Stimulated activated CD4-positive, alpha-beta T cell treated with anti-CD3 and anti-CD28 coated beads, TNF-alpha, amount 100 ng/mL, for 4 hours (primary cell): ENCODE measurements around the gene RCAN2.
"Not testable (repeated sequence)": the region's sequence is repeated elsewhere in the genome, so short reads cannot be mapped to it uniquely, and the experiment has no call there.

Experiments
- DNase-seq, 3 experiments: peaks; one replicate each; pipeline ENCODE4 v3.0.0-alpha.2; 2020; ENCODE audit warnings: low read depth in 3 of 3

RCAN2 gene

DNA sequence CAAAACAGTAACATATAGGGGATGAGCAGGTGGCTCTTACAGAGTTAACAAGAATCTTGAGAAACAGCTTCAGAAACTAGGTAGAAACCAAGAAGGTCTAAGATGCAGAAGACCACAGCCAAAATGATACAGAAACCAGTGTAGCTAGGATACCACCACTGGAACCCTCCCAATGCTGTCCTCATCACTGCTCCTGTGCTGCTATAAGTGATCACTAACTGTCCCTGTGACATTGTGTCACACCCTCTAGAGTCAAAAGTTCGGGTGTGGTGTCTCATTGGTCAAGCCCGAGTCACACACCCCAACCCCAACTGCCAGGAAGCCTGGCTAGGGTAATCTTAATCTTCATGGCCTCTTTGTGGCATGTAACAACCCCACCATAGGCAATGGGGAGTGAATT lies 153.1 kb downstream of the RCAN2 start:
- DNase-seq, result no peak

DNA sequence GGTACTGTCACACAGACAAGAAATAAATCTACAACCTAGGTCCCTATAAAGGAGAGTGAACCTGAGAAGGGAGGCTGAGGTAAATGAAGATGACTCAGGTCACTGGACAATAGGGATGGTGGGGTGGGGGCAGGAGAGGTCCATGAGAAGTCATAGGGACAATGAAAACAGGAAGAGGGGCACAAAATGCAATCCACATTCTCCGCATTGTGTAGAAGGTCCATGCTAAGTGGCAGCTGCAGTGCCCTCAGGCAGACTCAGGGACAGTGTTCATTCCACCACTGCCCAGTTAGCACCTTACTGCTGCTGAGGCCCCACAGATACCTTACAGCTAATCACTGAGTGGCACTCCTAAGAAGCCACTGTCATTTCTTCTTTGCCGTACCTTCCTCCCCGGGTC lies 156.8 kb downstream of the RCAN2 start:
- no peak for DNase-seq

DNA sequence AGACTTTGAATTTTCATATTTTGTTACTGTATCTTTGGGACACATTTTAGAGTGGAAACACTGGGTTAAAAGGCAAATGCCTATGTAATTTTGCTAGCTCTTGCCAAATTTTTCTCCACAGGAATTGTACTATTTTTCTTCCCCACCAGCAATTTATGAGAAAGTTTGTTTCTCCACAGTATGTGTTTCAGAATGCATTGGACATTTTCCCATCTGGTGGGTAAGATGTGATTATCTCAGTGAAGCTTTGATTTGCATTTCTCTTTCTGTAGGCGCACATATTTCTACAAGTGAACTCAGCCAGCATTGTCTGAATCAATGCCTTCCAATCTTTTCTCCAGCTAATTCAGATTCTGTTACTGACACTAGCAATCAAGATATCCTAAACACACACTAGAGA lies 157.8 kb downstream of the RCAN2 start:
- DNase-seq, result no peak

DNA sequence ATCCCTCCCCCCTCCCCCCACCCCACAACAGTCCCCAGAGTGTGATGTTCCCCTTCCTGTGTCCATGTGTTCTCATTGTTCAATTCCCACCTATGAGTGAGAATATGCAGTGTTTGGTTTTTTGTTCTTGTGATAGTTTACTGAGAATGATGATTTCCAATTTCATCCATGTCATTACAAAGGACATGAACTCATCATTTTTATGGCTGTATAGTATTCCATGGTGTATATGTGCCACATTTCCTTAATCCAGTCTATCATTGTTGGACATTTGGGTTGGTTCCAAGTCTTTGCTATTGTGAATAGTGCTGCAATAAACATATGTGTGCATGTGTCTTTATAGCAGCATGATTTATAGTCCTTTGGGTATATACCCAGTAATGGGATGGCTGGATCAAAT lies 158.8 kb downstream of the RCAN2 start:
- DNase-seq, result not testable (repeated sequence)

DNA sequence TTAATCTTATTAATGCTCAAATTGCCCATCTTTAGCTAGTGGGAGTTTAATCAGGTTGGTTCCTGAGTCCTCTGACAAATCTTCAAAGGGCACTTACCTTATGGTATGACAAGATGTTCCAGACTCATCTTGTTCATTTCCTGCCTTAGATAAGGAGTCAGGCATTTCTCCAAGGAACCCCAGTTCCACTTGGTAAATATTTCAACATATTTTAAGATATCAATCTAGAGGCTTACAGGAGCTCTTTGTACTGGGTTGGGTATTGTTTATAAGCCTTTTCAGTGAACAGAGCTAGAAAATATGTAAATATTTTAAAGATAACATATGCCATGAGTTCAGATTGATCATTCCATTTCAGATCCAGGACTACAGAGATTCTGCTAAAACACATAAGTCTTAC lies 159.8 kb downstream of the RCAN2 start:
- DNase-seq, result no peak

DNA sequence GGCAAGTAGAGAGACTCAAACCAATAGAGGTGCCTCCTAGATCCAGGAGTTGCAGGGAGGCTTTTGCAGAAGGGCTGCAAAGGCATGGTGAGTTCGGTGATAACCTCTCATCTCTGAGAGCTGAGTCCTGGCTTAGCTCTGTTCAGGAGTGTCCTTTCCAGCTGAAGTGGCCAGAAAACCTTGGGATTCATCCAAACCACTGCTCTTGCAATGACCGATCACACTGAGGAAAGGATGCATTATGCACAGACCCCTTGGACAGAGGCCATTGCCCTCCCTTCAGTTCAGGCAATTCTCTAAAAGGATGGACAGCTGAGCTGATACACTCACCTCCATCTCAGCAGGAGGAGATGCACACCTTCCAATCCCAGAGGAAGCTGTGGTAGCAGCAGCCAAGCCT lies 161.7 kb downstream of the RCAN2 start:
- DNase-seq, result no peak

DNA sequence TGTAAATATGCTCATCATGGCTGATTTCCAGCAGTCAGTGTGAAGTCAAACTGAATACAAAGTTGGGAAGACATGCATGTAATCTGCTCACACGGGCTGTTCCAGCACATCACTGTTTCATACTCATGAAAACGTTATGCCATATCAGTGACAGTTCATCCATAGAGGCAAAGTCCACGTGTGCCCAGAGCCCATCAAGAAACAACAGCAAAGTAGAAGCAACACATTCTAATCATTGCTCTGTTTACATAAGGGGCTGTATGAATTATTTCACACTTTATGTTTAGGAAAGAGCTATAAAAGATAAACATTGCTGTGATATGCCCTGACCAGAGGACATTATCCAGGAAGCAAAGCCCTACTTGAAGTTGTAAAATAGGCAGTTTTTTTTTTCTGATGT lies 163.5 kb downstream of the RCAN2 start:
- no peak for DNase-seq

DNA sequence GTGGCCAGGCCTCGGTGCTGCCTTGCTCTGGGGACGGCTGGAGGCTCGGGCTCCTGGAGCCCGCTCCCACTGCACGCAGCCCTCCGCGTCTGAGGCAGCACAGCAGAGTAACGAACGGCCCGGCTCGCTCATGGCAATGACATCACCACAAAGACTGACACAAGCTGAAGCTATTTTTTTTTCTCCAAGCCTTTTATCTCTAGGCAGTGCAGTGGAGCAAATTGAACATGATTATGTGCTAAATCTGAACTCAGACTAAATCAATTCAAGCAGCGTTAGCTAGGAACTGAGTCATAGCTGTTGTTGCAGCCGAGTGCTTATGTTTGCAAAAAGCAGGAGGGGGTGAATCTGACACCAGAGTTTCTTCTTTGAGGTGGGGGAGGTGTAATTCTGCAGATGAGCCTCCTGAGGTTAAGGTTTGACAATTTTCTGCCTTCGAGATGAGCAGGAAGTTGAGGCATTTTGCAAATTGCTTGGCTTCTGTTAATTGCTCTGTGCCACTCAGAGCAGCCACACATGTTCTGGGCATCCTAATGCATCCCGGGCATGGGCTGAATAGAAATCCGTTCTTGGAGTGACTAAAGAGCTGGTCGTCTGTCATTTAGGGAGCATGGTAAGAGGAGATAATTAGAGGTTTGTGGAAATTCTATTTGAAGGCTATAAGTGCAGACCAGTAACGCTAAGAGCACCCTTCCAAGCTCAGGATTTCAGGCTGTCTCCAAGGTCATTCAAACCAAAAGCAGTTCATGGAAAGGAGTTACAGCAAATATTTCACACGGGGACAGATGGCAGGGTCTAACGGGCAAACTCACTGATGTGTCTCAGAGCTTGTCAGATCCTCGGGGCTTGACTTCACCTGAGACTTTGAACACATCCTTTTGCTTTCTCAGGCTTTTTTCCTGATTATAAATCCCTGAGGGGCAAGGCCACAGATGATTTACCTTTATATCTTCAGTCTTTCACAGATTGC lies 165.4 kb downstream of the RCAN2 start:
- DNase-seq, result no peak

DNA sequence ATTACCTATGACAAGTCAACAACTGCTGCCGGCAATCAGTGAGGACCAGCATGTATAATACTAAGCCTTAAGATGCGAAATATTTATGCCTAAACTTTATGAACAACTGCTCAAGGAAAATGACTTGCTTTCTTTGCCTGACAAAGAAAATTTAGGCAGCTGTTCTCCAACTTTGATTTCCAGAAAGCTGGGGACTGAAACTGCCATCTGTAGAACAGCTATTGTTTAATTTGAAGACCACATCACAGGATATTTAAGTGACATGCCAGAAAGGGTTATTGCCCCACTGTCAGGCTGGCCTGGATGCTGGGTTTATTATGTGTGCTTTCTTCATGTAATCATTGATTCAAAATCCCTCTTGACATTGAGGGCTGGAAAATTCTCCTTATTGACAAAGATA lies 166.5 kb downstream of the RCAN2 start:
- no peak for DNase-seq

DNA sequence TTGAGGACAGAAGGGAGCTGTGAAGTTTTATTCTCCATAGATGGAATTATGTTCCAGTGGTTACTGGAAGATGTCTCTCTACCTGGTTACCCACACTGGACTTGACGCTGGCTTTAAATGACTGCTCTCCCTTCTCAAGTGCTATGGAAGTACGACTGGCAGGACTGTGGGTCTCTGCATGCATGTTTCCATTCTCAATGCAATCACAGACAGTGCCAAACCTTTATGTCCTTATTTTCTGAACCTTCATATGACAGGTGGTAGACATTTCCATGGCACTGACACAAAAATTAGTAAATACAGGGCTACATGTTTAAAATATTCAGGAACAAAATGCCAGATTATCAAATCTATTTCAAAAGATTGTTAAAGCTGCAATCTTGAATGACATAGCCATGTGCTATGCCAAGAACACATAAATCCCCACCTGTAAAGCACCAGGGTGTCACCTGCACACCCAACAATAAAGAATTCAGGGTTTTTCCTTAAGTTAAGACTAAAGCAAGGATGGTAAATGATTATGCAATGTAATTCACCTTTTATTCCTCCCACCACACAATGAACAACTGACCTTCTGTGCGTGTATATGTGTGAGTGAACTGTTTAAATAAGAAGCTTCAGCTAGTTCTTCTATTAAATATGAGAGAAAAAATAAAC lies 167.2 kb downstream of the RCAN2 start:
- no peak for DNase-seq

DNA sequence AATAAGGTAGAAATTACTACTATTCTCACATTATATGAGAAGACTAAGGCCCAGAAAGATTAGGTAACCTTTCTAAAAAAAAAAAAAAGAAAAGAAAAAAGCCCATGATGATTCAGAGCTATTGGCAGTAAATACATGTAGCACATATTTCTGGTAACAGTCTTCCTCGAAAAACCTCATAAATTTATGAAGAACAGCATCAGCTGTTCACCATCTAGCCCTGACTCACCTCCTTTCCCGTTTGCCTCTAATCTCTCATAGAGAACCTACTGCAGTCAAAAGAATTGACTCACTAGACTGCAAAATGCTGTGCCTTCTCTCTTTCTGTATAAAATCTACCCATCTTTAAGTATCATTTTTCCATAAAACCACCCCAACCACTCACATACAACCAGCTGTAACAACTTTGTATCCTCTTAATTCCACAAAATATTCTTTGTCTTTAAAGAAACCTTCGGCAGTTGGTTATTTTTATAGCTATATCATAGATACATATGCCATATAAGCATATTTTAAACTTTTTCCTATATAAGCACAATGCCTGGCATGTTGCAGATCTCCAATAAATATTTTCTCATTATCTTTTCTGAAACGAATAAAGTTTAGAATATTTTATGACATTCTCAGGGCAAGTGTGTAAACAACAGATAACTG lies 167.8 kb downstream of the RCAN2 start:
- DNase-seq, result no peak

DNA sequence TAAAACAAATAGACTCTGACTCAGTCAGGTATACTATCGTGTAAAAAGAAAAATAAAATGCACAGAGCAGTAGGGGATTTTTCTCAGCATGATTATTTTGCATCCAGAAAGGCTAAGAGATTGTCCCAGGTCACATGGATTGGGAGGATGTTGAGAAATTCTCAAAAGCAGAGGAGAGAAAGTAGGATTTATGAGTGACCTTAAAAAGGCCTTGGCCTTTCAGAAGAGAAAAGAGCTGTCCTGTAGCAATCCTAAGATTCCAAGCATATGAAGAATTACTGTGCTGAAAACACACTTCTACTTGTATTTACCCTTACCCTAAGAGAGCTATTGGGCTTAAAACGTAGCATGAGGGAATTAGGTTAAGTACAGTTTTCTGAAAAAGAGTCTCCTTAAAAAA lies 170.7 kb downstream of the RCAN2 start:
- DNase-seq, result no peak

DNA sequence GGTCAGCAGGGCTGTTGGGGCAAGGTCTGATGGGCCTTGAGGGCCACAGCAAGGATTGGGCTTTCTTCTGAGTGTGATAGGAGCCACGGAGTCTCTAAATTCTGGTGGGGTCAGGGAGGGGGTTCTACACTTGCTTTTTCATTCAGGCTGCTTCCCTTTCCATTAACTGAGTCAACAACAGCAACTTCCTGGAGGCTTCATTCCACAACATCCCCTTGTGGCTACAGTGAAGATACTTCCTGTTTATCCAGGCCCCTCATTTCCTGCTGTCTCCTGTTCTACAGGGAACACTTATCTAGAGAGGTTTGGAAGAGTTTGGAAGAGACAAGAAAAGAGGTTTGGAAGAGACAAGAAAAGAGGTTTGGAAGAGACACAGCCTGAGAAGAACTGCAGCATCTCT lies 175.7 kb downstream of the RCAN2 start:
- no peak for DNase-seq

DNA sequence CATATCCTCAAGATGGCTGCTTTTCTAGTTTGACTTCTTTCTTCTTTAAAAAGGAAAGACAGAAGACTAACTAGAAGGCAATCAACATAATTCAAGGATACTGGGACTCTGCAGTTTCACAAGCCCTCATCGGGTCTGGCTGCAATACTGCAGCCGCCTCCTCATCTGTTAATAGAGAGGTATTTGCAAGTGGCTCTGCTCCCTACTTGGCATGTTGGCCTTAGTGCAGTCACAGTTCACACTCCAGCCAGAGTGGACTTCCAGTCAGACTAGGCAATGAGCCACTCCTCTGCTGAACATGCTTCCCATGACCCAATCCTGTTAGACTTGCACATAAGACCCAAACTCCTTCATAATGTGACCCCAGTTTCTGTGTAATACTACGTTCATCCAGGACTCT lies 178.6 kb downstream of the RCAN2 start:
- DNase-seq, result no peak

DNA sequence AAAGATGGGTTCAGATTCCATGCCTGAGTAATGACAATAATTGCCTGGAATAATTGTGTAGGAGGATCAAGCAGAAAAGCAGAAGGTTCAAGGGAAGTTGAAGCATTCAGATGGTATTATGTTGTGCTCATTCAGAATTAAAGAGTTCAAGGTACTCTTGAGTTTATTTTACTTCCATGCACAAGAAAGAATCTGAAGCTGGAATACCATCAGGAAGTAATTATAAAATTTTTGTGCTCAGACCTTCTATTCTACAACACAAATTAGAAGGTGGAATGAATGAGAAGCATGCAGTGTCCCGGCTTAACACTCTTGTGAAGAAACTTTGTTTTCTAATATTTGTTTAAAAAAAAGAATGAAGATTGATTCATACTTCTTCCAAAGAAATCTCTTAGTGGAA lies 181.1 kb downstream of the RCAN2 start:
- no peak for DNase-seq

DNA sequence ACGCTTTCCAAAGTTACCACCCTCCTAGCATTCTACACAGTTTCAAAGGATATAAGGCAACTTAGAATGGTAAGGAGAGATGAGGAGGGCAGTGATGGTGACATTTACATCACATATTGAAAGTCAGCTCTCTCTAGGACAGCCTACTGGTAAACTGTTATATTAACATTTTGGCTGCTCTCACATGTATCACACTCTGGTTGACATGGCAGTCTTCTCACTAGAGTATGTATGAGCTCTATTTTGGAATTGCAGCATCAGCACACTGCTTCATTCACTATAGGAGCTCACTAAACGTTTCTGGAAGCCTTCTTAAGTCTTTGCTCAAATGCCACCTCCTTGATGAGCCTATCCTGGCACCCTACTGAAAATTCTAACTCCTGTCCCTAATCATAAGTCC lies 184.8 kb downstream of the RCAN2 start:
- no peak for DNase-seq

DNA sequence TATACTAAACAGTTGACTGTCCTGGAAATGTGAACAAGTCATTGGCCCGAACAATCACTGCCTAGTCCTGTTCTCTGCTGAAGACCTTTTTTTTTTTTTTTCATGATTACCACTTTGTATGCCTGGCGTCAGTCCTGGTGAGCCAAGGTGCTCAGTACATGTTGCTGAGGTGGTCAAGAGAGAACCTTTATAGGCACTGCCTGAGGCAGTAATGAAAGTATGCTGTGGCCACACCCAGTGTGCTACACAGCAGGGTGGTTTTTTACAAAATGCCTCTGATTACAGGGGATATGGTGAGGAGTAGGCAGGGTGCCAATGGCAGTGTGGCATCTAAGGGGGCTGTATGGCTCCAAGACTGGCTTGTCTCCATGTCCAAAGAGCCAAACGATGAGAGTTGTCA lies 185.4 kb downstream of the RCAN2 start:
- DNase-seq, result no peak

DNA sequence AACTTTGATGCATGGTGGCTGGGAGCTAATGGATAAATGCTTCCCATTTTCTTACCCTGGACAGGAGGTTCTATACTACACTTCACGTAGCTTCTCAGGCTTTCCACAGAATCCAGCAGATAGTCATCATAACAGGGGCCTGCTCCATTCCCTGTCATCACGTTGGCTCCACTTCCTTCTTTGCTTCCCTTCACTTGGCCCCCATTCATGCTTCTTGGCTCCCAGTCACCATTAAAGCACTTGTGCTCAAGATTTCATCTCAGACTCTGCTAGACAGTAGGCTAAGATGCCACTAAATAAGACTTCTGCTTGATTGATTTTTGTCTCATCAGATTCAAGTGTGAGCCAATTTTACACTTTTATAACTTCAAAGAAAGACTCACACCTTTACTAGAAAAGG lies 186.0 kb downstream of the RCAN2 start:
- DNase-seq, result no peak

DNA sequence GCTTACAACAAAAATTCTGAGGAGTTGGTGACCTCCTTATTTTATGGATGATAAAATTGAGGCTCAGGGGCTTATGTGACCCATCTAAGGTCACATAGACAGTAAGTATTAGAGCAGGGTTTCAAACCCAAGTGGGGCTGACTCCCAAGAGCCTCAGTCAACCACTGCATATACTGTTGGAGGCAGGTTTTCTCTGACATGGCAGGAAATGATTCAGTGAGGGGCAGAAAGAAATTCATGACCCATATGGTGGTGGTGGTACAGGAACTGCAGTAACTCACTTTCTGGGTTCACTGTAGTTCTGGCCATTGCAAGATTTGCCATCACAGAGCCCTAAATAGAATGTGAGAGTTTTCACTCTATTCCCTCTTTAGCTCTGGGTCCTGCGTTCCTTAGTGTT lies 188.4 kb downstream of the RCAN2 start:
- DNase-seq, result no peak

DNA sequence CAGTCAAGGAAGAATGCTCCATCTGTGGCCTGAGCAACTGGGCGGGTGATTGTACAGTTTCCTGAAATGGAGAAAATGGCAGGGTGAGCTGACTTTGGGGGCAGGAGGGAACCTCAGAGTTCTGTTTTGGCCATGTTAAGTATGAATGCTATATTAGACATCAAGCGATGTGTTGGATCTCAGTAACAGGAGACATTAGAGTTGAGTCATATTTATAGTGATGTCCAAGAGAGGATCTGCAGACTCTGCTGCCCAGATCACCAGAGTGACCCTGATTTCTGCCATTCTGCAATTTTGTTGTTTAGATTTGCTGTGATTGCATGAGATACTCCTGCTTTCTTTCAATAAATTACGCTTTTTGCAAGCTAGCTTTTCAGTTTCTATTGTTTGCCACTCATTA lies 189.1 kb downstream of the RCAN2 start:
- no peak for DNase-seq

DNA sequence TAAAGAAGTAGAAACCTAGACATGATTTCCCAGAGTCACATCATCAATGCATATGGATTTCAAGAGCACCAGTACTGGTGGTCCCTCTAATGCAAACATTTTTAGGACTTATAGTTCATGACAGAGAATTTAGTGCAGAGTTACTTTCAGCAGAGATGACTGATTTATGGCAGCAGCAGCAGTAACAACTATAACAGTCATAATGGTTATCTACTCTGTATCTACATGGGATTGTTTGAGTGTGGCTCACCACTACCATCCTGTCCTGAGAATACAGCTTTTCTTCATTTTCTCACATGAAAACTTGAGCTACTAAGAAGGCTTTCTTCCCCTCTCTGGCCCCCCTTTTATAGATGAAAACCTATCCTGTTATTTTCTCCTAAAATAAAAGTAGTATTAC lies 192.0 kb downstream of the RCAN2 start:
- no peak for DNase-seq

DNA sequence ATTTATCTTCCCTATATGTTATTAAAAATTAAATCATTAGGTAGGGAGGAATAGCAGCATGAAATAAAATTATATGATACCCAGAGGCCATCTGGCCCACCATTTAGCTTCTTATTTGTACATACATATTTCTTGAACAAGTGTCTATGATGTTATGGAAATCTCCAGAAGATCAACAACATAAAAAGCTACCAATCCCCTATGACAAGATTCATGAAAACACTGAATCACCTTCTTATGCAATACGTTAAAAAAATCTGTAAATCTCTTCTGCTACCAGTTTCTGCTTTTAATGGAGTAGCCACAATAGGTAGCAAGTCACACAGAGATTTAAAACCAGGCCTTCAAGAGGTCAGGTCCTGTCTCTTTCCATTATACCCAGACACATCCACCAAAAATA lies 194.7 kb downstream of the RCAN2 start:
- no peak for DNase-seq
